HG03175 (cell line): Measurements from ENCODE around the gene RUFY4.
"Not testable (repeated sequence)": the region's sequence is repeated elsewhere in the genome, so short reads cannot be mapped to it uniquely, and the experiment has no call there.

ENCODE experiments used
- ATAC-seq: cut with Tn5 transposase; IDR thresholded peaks from one replicate; pipeline ENCODE4 v1.9.1; 2021; ENCODE audit warnings: mild to moderate bottlenecking, moderate library complexity; ENCODE audit not compliant: unreplicated experiment

Gene RUFY4

DNA sequence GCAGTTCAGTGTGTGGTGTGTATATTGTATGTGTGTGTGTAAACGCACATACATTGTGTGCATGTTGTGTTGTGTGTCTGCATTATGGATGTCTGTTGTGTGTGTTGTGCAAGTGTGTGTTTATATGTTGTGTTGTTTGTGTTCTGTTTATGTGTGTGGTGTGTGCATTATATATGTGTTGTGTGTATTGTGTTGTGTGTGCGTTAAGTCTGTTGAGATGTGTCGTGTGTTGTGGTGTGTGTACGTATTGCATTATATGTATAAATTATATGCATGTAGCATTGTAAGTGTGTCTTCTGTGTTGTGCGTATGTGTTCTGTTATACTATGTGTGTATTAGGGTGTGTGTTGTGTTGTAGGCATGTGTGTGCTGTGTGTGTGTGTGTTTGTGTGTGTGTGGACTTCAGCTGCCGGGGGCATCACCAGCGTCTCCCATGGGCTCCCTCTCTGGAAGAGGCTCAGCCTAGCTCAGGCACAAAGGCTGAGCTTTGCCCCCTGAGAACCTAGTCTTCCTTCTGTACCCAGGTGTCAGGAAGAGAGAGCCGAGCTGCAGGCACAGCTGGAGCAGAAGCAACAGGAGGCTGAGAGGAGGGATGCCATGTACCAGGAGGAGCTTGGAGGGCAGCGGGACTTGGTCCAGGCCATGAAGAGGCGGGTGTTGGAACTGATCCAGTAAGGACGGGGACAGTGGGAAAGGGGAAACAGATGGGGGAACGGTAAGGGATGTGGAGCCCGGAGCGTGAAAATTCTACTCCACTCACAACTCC lies 13.7 kb downstream of the RUFY4 start:
- no peak for ATAC-seq

DNA sequence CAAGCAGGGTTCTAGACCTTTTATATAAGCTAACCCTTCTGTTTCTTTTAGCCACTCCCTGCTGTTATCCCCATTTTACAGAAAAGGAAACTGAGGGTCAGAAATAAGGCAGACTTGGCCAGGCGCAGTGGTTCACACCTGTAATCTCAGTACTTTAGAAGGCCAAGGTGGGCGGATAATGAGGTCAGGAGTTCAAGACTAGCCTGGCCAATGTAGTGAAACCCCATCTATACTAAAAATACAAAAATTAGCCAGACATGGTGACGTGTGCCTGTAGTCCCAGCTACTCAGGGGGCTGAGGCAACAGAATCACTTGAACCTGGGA lies 14.3 kb downstream of the RUFY4 start:
- no peak for ATAC-seq

DNA sequence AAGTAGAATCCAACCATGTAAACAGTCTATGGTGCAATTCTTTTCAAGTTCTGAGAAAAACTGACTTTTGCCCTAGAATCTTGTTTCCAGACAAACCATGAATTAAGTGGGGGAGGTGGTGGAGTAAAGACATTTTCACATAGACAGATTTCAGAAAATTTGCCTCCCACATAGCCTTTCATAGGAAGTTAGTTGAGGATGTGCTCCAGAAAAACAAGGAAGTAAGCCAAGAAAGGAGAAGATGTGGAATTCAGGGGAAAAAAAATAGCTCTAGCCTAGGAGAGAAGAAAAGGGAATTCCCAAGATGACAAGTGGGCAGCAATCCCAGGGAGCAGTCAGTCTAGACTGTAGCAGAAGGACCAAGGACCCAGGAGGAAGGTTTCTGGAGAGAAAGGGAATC lies 17.4 kb downstream of the RUFY4 start:
- ATAC-seq = no peak

GRCh38 chr2:218089259-218089658 lies 20.2 kb downstream of the RUFY4 start:
- no peak for ATAC-seq

GRCh38 chr2:218091746-218092145 lies 22.7 kb downstream of the RUFY4 start:
- no peak for ATAC-seq

DNA sequence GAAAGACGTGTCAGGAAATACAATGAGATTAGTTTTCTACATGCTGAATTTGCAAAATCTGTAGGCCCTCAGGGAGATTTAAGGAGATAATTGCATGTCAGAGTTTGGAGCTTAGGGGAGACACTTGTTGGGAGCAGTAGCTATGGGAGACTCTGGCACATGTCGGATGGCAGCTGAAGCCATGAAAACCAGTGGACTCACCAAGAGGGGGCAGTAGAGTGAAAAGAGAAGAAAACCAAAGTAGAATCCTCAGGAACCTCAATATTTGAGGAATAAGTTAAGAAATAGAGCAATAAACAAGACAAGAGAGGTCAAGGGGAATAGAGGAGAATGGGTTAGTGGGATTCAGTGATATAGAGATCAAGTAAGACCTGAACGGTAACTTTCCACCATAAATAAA lies 24.8 kb downstream of the RUFY4 start:
- no peak for ATAC-seq

DNA sequence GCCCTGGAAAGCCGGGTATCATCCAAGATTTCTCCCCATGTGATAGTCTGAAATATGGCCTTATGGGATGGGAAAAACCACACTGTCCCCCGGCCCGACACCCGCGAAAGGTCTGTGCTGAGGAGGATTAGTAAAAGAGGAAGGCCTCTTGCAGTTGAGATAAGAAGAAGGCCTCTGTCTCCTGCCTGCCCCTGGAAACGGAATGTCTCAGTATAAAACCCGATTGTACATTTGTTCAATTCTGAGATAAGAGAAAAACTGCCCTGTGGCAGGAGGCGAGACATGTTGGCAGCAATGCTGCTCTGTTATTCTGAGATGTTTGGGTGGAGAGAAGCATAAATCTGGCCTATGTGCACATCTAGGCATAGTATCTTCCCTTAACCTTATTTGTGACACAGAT lies 26.8 kb downstream of the RUFY4 start:
- no peak for ATAC-seq

- ATAC-seq = no peak
Observed at GRCh38 chr2:218097975-218098374, 28.9 kb downstream of the RUFY4 start.

- ATAC-seq = not testable (repeated sequence)
Observed at GRCh38 chr2:218108834-218109233, 39.8 kb downstream of the RUFY4 start.

- ATAC-seq = not testable (repeated sequence)
Observed at GRCh38 chr2:218121789-218122188, 52.7 kb downstream of the RUFY4 start.

DNA sequence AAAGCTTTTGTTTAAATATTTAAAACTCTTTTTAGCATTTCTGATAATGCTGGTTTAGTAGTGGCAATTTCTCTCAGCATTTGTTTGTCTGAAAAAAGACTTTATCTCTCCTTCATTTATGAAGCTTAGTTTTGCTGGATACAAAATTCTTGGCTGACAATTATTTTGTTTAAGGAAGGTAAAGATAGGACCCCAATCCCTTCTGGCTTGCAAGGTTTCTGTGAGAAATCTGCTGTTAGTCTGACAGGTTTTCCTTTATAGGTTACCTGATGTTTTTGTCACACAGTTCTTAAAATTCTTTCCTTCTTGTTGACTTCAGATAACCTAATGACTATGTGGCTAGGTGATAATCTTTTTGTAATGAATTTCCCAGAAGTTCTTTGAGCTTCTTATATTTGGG lies 53.2 kb downstream of the RUFY4 start:
- not testable (repeated sequence) for ATAC-seq

- ATAC-seq = no peak
Observed at GRCh38 chr2:218123986-218124385, 54.9 kb downstream of the RUFY4 start.

- ATAC-seq = no peak
Observed at GRCh38 chr2:218125095-218125494, 56.0 kb downstream of the RUFY4 start.

- ATAC-seq = no peak
Observed at GRCh38 chr2:218125626-218126080, 56.6 kb downstream of the RUFY4 start, which contains the start of gene CXCR2. Gene CXCR2 (plus strand): TSS chr2:218126028. CDS start chr2:218134802, 8,774 bp downstream.

DNA sequence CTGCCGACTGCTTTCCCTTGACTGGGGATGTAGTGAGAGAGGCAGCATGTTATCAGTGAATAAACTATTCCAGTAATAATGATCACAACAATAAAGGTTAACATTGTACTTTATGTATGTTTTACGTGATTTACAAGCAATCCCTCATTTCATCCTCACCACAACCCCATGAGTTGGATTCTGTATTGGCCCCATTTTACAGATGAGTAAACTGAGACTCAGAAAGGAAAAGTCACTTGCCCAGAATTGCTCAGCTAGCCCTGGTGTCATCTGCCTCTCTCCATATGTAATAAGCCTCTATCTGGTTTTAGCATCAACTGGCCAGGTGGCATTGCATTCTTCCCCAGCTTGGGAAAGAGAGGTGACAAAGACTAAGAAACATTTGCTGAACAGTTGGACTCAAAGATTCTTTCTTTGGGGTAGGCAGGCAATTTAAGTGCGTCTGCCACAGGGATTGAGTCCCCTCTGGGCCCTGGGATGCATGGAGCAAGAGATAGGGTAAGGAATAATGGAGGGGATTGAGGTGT lies 58.9 kb downstream of the RUFY4 start:
- ATAC-seq = no peak

GRCh38 chr2:218128781-218129457 lies 59.9 kb downstream of the RUFY4 start:
- ATAC-seq = no peak

DNA sequence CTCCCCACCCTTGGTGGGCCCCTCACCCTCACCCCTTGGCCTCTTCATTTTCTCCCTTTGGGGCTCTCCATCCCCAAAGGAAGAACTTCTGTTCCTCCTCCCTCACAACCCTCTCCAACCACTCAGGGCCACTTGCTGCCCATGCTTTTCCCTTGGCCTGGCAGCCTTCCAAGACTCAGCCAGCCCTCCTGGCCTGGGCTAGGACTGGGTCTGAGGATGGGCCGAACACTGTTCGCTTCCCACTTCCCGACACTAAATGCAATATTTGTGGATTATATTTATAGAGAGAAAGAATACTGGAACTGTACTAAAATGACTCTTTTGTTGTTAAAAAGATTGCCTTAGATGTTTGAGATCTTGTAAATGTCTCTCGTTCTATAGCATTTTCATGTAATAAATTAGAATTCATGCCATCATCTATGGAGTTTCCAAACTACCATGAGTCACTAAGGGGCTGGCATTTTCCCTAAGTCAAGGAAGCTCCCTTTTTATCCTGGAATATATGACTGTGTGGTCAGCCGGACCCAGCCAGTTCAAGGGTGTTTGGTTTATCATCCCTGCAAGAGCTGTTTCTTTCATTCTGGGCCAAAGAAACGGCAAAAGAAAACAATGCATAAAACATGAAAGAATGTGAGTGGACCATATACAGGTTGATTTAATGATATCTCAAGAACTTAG lies 60.5 kb downstream of the RUFY4 start:
- ATAC-seq = no peak

- ATAC-seq = no peak
Observed at GRCh38 chr2:218130377-218130776, 61.3 kb downstream of the RUFY4 start.

DNA sequence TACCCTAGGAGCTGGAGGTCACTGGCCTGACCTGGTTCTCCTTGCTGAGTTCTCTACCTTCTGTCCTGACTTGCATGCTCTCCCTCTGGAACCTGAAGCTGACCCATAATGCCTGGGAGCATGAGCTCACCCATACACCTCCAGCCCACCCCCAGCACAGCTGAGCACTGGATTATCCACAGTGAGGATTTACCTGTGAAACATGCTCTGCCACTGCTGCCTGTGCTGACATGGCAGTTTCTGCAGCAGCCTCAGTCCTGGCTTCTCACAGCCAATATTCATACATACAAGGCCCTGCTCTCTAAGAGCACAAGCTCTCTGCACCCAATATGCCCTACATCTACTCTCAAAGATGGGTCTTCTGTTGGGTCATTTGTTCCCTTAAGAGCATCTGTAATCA lies 61.8 kb downstream of the RUFY4 start:
- no peak for ATAC-seq

DNA sequence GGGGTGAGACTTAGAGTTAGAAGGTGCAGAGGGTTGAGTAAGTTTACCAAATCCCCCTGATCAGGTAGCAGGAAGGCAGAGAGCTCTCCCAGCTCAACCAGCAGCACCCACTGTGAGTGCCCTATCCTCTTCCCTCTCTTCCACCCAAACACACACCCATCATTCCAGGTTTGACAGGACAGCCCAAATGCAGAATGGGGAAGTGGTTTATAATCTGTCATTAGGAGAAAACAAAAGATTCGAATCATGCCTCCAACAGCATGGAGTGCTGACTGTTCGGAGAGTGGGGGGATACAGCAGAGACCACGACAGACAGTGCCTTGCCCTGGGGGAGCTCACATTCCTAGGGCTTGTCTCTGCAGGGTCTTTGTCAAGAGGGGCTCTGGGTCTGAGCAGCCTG lies 68.5 kb downstream of the RUFY4 start:
- no peak for ATAC-seq

- ATAC-seq = no peak
Observed at GRCh38 chr2:218138047-218138446, 69.0 kb downstream of the RUFY4 start.
